ENCODE measurements around the gene CTNNBIP1.

The CTNNBIP1 gene

GRCh38 chr1:9905010-9905409, 5.1 kb downstream of the CTNNBIP1 start:
- no peak overlapping the region for H3K4me3 ChIP-seq (ENCODE audit: low read depth, low read length)
- no peak for DNase-seq (ENCODE audit: low read depth)
- TF ChIP-seq CTCF (IDR thresholded peaks at IDR 0.05; ENCODE audit: insufficient read depth, low read depth, low read length, missing control alignments) = no peak

- H3K4me3 ChIP-seq (ENCODE audit: low read depth, low read length) = no peak overlapping the region
- no peak for DNase-seq (ENCODE audit: low read depth)
- no peak for TF ChIP-seq CTCF (IDR thresholded peaks at IDR 0.05; ENCODE audit: insufficient read depth, low read depth, low read length, missing control alignments)
Observed at GRCh38 chr1:9904596-9904995, 5.5 kb downstream of the CTNNBIP1 start.

- TF ChIP-seq CTCF (IDR thresholded peaks at IDR 0.05; ENCODE audit: insufficient read depth, low read depth, low read length, missing control alignments) = no peak
- no peak overlapping the region for H3K4me3 ChIP-seq (ENCODE audit: low read depth, low read length)
- peak; percentile 74 for DNase-seq (ENCODE audit: low read depth)
Observed at GRCh38 chr1:9903801-9904527, 6.1 kb downstream of the CTNNBIP1 start.

- H3K4me3 ChIP-seq (ENCODE audit: low read depth, low read length) = no peak overlapping the region
- TF ChIP-seq CTCF (IDR thresholded peaks at IDR 0.05; ENCODE audit: insufficient read depth, low read depth, low read length, missing control alignments) = no peak
- no peak for DNase-seq (ENCODE audit: low read depth)
Observed at GRCh38 chr1:9902060-9902452, 8.0 kb downstream of the CTNNBIP1 start.

- no peak for TF ChIP-seq CTCF (IDR thresholded peaks at IDR 0.05; ENCODE audit: insufficient read depth, low read depth, low read length, missing control alignments)
- H3K4me3 ChIP-seq (ENCODE audit: low read depth, low read length) = no peak overlapping the region
- no peak for DNase-seq (ENCODE audit: low read depth)
Observed at GRCh38 chr1:9901148-9902059, 8.7 kb downstream of the CTNNBIP1 start.

GRCh38 chr1:9900142-9901043, 9.7 kb downstream of the CTNNBIP1 start:
- no peak for TF ChIP-seq CTCF (IDR thresholded peaks at IDR 0.05; ENCODE audit: insufficient read depth, low read depth, low read length, missing control alignments)
- peak; percentile 51 for DNase-seq (ENCODE audit: low read depth)
- no peak overlapping the region for H3K4me3 ChIP-seq (ENCODE audit: low read depth, low read length)
